ENCODE results near the gene GCAT. TPM values are rescaled to one million over a fixed set of nuclear protein-coding genes. Genes with fewer than 3 reads are reported as not detected.

GCAT gene
- total and polyA plus RNA-seq, 2 of the 13 experiments (the other 11 are each of a cell fraction or from before 2014, with no cell fraction given), result 28.0 to 50.3 TPM

DNA sequence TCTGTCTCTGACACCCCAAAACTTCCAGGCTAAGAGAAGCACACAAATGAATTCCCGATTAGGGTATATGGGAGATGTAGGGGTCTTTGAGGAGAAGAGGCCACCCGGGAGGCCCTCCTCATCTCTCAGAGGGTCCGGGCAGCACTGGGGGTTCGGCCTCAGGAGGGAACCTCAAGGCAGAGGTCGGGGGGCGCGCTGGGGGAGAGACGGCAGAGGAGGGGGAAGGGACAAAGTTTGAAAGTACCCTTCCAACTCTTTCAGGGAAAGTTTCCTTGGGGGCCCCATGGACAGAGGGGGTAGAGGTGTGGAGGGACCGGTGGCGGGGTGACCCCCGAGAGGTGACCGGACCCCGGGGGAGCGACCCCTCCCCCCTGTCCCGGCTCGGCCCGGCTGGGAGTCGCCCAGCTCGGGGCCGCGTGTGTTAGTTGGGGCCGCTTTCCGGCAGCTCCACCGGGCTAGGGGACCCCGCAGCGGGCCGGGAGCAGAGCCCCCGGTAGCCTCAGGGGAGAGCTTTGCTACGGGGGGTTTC is 3.3 kb upstream of the GCAT start (continued):
- TF ChIP-seq, protein P1, sequence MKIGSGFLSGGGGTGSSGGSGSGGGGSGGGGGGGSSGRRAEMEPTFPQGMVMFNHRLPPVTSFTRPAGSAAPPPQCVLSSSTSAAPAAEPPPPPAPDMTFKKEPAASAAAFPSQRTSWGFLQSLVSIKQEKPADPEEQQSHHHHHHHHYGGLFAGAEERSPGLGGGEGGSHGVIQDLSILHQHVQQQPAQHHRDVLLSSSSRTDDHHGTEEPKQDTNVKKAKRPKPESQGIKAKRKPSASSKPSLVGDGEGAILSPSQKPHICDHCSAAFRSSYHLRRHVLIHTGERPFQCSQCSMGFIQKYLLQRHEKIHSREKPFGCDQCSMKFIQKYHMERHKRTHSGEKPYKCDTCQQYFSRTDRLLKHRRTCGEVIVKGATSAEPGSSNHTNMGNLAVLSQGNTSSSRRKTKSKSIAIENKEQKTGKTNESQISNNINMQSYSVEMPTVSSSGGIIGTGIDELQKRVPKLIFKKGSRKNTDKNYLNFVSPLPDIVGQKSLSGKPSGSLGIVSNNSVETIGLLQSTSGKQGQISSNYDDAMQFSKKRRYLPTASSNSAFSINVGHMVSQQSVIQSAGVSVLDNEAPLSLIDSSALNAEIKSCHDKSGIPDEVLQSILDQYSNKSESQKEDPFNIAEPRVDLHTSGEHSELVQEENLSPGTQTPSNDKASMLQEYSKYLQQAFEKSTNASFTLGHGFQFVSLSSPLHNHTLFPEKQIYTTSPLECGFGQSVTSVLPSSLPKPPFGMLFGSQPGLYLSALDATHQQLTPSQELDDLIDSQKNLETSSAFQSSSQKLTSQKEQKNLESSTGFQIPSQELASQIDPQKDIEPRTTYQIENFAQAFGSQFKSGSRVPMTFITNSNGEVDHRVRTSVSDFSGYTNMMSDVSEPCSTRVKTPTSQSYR (CRISPR knock-in tag; IDR thresholded peaks at IDR 0.05; ENCODE audit: borderline replicate concordance), result peak; percentile 30; the same call in 1 of the 2 replicates
- TF ChIP-seq ATF6 (CRISPR knock-in tag; conservative IDR thresholded peaks at IDR 0.05) (no peak), GPN1 (CRISPR knock-in tag; IDR thresholded peaks at IDR 0.05; ENCODE audit: borderline replicate concordance) (no peak), SALL2 (CRISPR knock-in tag; IDR thresholded peaks at IDR 0.05) (no peak), STAG1 (CRISPR knock-in tag; IDR thresholded peaks at IDR 0.05) (no peak), TOPORS (CRISPR knock-in tag; IDR thresholded peaks at IDR 0.05) (no peak), MED13 (CRISPR knock-in tag; IDR thresholded peaks at IDR 0.05) (no peak), ZFP36L1 (CRISPR knock-in tag; IDR thresholded peaks at IDR 0.05) (no peak), NFATC3 (CRISPR knock-in tag; IDR thresholded peaks at IDR 0.05) (no peak), ZNF317 (CRISPR knock-in tag; IDR thresholded peaks at IDR 0.05) (peak; percentile 21; the same call in 1 of the 2 replicates), PRPF4 (IDR thresholded peaks at IDR 0.05; ENCODE audit: low read depth, low read length, poor library complexity, severe bottlenecking) (peak; percentile 21), ZNF335 (CRISPR knock-in tag; IDR thresholded peaks at IDR 0.05) (no peak)
